Measurements from ENCODE around the gene AP1B1. TPM values are rescaled to one million over a fixed set of nuclear protein-coding genes. Genes with fewer than 3 reads are reported as not detected.

Gene AP1B1
- total RNA-seq, 1 donor: 65.6 TPM

- DNase-seq (ENCODE audit: low read depth): peak; percentile 98
- no peak overlapping the region for H3K4me3 ChIP-seq (ENCODE audit: low read depth, low read length)
- no peak for TF ChIP-seq CTCF (IDR thresholded peaks at IDR 0.05; ENCODE audit: insufficient read depth, low read depth, low read length)
Observed at GRCh38 chr22:29310863-29311339, 77.5 kb downstream of the AP1B1 start.

GRCh38 chr22:29310065-29310862 lies 78.1 kb downstream of the AP1B1 start:
- no peak for DNase-seq (ENCODE audit: low read depth)
- no peak overlapping the region for H3K4me3 ChIP-seq (ENCODE audit: low read depth, low read length)
- no peak for TF ChIP-seq CTCF (IDR thresholded peaks at IDR 0.05; ENCODE audit: insufficient read depth, low read depth, low read length)

GRCh38 chr22:29309332-29310064 lies 78.9 kb downstream of the AP1B1 start:
- no peak for TF ChIP-seq CTCF (IDR thresholded peaks at IDR 0.05; ENCODE audit: insufficient read depth, low read depth, low read length)
- DNase-seq (ENCODE audit: low read depth): no peak
- peak overlapping the region; percentile 9 for H3K4me3 ChIP-seq (ENCODE audit: low read depth, low read length)

- peak; percentile 44 for DNase-seq (ENCODE audit: low read depth)
- peak overlapping the region; percentile 9 for H3K4me3 ChIP-seq (ENCODE audit: low read depth, low read length)
- no peak for TF ChIP-seq CTCF (IDR thresholded peaks at IDR 0.05; ENCODE audit: insufficient read depth, low read depth, low read length)
Observed at GRCh38 chr22:29308791-29309262, 79.5 kb downstream of the AP1B1 start.

GRCh38 chr22:29308148-29308790 lies 80.1 kb downstream of the AP1B1 start:
- peak overlapping the region; percentile 9 for H3K4me3 ChIP-seq (ENCODE audit: low read depth, low read length)
- DNase-seq (ENCODE audit: low read depth): no peak

More at GRCh38 chr22:29308148-29308790, 80.1 kb downstream of the AP1B1 start:
- TF ChIP-seq CTCF (IDR thresholded peaks at IDR 0.05; ENCODE audit: insufficient read depth, low read depth, low read length): no peak
